ENCODE data around the gene NPC2.

The NPC2 gene

GRCh38 chr14:74518221-74518620 lies 25.1 kb upstream of the NPC2 start:
- no peak for DNase-seq

- no peak for DNase-seq
Observed at GRCh38 chr14:74517731-74518130, 24.6 kb upstream of the NPC2 start.

GRCh38 chr14:74516451-74517160 lies 23.5 kb upstream of the NPC2 start:
- DNase-seq, result no peak

GRCh38 chr14:74515891-74516412 lies 22.8 kb upstream of the NPC2 start:
- no peak for DNase-seq

- DNase-seq, result no peak
Observed at GRCh38 chr14:74514471-74514941, 21.4 kb upstream of the NPC2 start.

GRCh38 chr14:74511966-74512830 lies 19.1 kb upstream of the NPC2 start:
- no peak for DNase-seq

GRCh38 chr14:74510959-74511409 lies 17.9 kb upstream of the NPC2 start:
- no peak for DNase-seq

- no peak for DNase-seq
Observed at GRCh38 chr14:74510223-74510931, 17.3 kb upstream of the NPC2 start.

- no peak for DNase-seq
Observed at GRCh38 chr14:74509587-74510222, 16.6 kb upstream of the NPC2 start.

- no peak for DNase-seq
Observed at GRCh38 chr14:74508844-74509428, 15.8 kb upstream of the NPC2 start.

GRCh38 chr14:74508292-74508731 lies 15.2 kb upstream of the NPC2 start:
- no peak for DNase-seq

- no peak for DNase-seq
Observed at GRCh38 chr14:74507840-74508239, 14.7 kb upstream of the NPC2 start.

- no peak for DNase-seq
Observed at GRCh38 chr14:74507085-74507484, 14.0 kb upstream of the NPC2 start.

GRCh38 chr14:74506411-74506851 lies 13.3 kb upstream of the NPC2 start:
- no peak for DNase-seq

- DNase-seq, result no peak
Observed at GRCh38 chr14:74505831-74506230, 12.7 kb upstream of the NPC2 start.

GRCh38 chr14:74504874-74505720 lies 12.0 kb upstream of the NPC2 start:
- no peak for DNase-seq

GRCh38 chr14:74504412-74504811 lies 11.3 kb upstream of the NPC2 start:
- no peak for DNase-seq

- DNase-seq, result no peak
Observed at GRCh38 chr14:74503938-74504335, 10.8 kb upstream of the NPC2 start.

- DNase-seq, result no peak
Observed at GRCh38 chr14:74503291-74503937, 10.3 kb upstream of the NPC2 start.

- DNase-seq, result no peak
Observed at GRCh38 chr14:74502236-74503019, 9.3 kb upstream of the NPC2 start.
